IMR-90 (cell line): ENCODE results near the gene USP33.

Source experiments
- POLR2A ChIP-seq: IDR thresholded peaks from 2 replicates; pipeline ENCODE4 v1.6.1; 2012; ENCODE audit warnings: mild to moderate bottlenecking, low read depth, low read length
- TF ChIP-seq, protein P1 (sequence below): conservative IDR thresholded peaks from 2 replicates; pipeline ENCODE4 v1.5.1; 2012; ENCODE audit warnings: mild to moderate bottlenecking, low read depth, low read length, improper control_type of control experiment

DNA sequence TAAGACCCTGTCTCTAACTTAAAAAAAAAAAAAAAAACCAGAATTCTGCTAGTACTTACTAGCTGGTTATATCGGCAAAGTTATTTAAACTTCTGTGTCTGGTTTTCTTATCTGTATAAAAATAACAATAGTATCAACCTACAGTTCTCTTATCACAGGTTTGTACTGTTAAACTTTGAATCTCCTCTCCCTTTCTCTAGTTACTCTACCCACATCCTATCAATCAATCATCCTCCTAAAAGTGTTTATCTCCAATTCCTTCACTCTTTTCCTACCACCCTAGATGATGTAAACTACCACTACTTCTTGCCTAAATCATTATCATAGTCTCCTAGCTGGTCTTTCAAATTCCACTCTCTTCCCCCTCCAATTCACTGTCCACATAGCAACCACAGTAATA is 27.6 kb downstream of the USP33 start:
- TF ChIP-seq POLR2A = no peak
- TF ChIP-seq, protein P1, sequence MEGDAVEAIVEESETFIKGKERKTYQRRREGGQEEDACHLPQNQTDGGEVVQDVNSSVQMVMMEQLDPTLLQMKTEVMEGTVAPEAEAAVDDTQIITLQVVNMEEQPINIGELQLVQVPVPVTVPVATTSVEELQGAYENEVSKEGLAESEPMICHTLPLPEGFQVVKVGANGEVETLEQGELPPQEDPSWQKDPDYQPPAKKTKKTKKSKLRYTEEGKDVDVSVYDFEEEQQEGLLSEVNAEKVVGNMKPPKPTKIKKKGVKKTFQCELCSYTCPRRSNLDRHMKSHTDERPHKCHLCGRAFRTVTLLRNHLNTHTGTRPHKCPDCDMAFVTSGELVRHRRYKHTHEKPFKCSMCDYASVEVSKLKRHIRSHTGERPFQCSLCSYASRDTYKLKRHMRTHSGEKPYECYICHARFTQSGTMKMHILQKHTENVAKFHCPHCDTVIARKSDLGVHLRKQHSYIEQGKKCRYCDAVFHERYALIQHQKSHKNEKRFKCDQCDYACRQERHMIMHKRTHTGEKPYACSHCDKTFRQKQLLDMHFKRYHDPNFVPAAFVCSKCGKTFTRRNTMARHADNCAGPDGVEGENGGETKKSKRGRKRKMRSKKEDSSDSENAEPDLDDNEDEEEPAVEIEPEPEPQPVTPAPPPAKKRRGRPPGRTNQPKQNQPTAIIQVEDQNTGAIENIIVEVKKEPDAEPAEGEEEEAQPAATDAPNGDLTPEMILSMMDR = no peak
